Spleen (tissue), 11 donors: ENCODE results near the gene SLC13A3. TPM values are rescaled to one million over a fixed set of nuclear protein-coding genes. Genes with fewer than 3 reads are reported as not detected.

ENCODE experiments used
- DNase-seq: peaks from one replicate; pipeline ENCODE4 v3.0.0-alpha.2; 2020
- H3K27ac ChIP-seq, 8 donors: fragments of 200-600 bp; sonication (generic) in 7 of 8; 1 replicate in 4 of 8; 2 replicates in 4 of 8; pipeline versions ENCODE4 v1.5.0 to v1.8.0; 2016 to 2021; ENCODE audit warnings: inconsistent platforms in 4 of 8, mild to moderate bottlenecking in 4 of 8, moderate library complexity in 1 of 8
- H3K27me3 ChIP-seq, 7 donors: fragments of 200-600 bp; sonication (generic) in 6 of 7; replicated peaks in 1 of 7; 1 replicate in 4 of 7; 2 replicates in 3 of 7; pipeline versions ENCODE4 v1.5.0 to v1.8.0; 2016 to 2021; ENCODE audit warnings: inconsistent platforms in 3 of 7, mild to moderate bottlenecking in 1 of 7
- H3K36me3 ChIP-seq, 6 donors: fragments of 200-600 bp; sonication (generic) in 5 of 6; 1 replicate in 4 of 6; 2 replicates in 2 of 6; pipeline versions ENCODE4 v1.5.0 to v1.8.0; 2016 to 2021; ENCODE audit warnings: inconsistent platforms in 2 of 6
- H3K4me1 ChIP-seq, 6 donors: fragments of 200-600 bp; sonication (generic) in 5 of 6; 1 replicate in 3 of 6; 2 replicates in 3 of 6; pipeline versions ENCODE4 v1.5.0 to v1.8.0; 2016 to 2021; ENCODE audit warnings: inconsistent platforms in 3 of 6
- H3K4me3 ChIP-seq, 8 donors: fragments of 200-600 bp; sonication (generic) in 7 of 8; 1 replicate in 4 of 8; 2 replicates in 4 of 8; pipeline versions ENCODE4 v1.5.0 to v1.8.0; 2016 to 2021; ENCODE audit warnings: inconsistent platforms in 4 of 8, mild to moderate bottlenecking in 4 of 8, moderate library complexity in 2 of 8
- H3K9me3 ChIP-seq, 8 donors: fragments of 200-600 bp; sonication (generic) in 7 of 8; 1 replicate in 4 of 8; 2 replicates in 4 of 8; pipeline versions ENCODE4 v1.5.0 to v1.8.0; 2016 to 2021; ENCODE audit warnings: inconsistent platforms in 4 of 8
- POLR2A ChIP-seq, 3 donors: fragments of 450-650 bp; IDR thresholded peaks; one replicate each; pipeline ENCODE4 v1.5.1; 2017; ENCODE audit warnings: antibody characterized with exemption in 3 of 3, mild to moderate bottlenecking in 1 of 3
- POLR2AphosphoS5 ChIP-seq, 3 donors: sonication (generic); formaldehyde crosslinking; IDR thresholded peaks; one replicate each; pipeline ENCODE4 v1.5.1; 2017; ENCODE audit warnings: antibody characterized with exemption in 3 of 3
- WGBS, 5 donors: extraction: QIAGEN DNeasy Blood & Tissue Kit in 3 of 5; methylation state at CpG; one replicate each; pipeline versions ENCODE4 v1.1.5 to v1.1.7; 2013 to 2018; 5-methylcytosine and 5-hydroxymethylcytosine counted together
- intact Hi-C: fragments of 100-400 bp; cut with DNase I; formaldehyde crosslinking; loops from one replicate; pipeline ENCODE4 v1.15.0; 2023; ENCODE audit warnings: low total_unique reads
- polyA plus RNA-seq, 3 donors: library from polyadenylated mRNA; stranded (reverse); fragments of 200-250 nt; gene quantifications; one replicate each; pipeline ENCODE4 v1.2.1, GENCODE V29; 2013
- total RNA-seq, 7 donors: library from RNA; depleted of rRNA in 3 of 7; stranded (reverse); fragments of >200 nt in 3 of 7; fragmentation: NEBNext Ultra II Directional in 4 of 7; extraction: Animal tissue kit (Norgen Biotek cat#: 25700) in 4 of 7; gene quantifications; one replicate each; pipeline versions ENCODE4 v1.1.0 to v1.2.1, GENCODE V29; 2016 to 2021
- TF ChIP-seq, protein P1 (sequence below), 11 experiments: fragments of 200-600 bp in 7 of 11; fragments of 450-650 bp in 4 of 11; sonication (generic) in 4 of 11; IDR thresholded peaks in 8 of 11; conservative IDR thresholded peaks in 3 of 11; 1 replicate in 7 of 11; 2 replicates in 4 of 11; pipeline versions ENCODE4 v1.4.0 to v1.8.0; 2016 to 2021; ENCODE audit warnings: antibody characterized with exemption in 11 of 11, inconsistent platforms in 4 of 11, mild to moderate bottlenecking in 1 of 11
- donor health status: healthy with polysubstance abuse.
- donor health status: DM: no; HTN: no; CAD: no; lungs with moderate emphysema.
- donor health status: DM: no; HTN: no; CAD: no.
- donor health status: Bipolar disorder and iron deficiency.
- donor health status: healthy.
- donor health status: DM: no; HTN: no; CAD: no.
- donor health status: DM: yes; HTN: yes; CAD: no.

Gene SLC13A3
- total and polyA plus RNA-seq, 10 donors, result 0.16 to 1.7 (median 0.44) TPM; not detected in 1

DNA sequence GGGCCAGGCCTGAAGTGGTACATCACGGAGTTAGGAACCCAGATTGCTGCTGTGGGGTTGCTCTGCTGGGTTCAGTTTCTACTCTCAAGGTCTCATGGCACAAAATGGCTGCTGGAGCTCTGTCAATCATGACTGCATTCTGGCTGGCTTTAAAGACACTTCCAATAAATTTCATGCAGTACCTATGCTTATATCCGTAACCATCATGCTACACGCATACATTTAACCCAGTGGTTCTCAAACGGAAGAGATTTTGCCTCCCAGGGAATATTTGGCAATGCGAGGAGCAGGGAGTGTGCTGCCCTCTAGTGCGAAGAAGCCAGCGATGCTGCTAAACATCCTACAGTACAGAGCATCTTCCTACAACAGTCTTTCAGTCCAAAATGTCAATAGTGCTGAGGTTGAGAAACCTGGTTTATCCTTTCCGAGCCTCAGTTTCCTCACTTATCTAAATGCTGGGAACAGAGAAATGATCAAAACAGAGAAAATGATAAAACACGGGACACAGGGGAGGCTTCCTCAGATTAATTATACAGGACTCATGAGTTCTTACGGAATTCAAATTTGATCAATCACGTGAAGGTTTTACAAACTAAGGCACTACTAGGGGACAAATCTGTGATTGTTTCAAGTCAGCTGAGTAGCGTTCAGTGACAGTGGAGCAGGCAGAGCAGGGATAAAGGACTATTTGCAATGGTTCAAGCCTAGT, 48.5 kb upstream of the SLC13A3 start:
- peaks cover 0 to 41% (median 0%) of the 10 kb centered on the region in 7 donors for H3K27me3 ChIP-seq
- H3K4me1 ChIP-seq, result no peaks in the 10 kb centered on the region
- no peak overlapping the region for H3K4me3 ChIP-seq
- no peaks in the 10 kb centered on the region for H3K36me3 ChIP-seq
- intact Hi-C loops, result no loop called here
- no peak overlapping the region for H3K27ac ChIP-seq
- no peak for TF ChIP-seq POLR2AphosphoS5 (IDR thresholded peaks at IDR 0.05)
- TF ChIP-seq, protein P1, sequence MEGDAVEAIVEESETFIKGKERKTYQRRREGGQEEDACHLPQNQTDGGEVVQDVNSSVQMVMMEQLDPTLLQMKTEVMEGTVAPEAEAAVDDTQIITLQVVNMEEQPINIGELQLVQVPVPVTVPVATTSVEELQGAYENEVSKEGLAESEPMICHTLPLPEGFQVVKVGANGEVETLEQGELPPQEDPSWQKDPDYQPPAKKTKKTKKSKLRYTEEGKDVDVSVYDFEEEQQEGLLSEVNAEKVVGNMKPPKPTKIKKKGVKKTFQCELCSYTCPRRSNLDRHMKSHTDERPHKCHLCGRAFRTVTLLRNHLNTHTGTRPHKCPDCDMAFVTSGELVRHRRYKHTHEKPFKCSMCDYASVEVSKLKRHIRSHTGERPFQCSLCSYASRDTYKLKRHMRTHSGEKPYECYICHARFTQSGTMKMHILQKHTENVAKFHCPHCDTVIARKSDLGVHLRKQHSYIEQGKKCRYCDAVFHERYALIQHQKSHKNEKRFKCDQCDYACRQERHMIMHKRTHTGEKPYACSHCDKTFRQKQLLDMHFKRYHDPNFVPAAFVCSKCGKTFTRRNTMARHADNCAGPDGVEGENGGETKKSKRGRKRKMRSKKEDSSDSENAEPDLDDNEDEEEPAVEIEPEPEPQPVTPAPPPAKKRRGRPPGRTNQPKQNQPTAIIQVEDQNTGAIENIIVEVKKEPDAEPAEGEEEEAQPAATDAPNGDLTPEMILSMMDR (IDR thresholded peaks at IDR 0.05 in 8 of 11, conservative IDR thresholded peaks at IDR 0.05 in 3 of 11), result peak in 6 of 11 experiments; percentile 19 to 46 (median 34)
- no peak for DNase-seq
- H3K9me3 ChIP-seq, result peaks cover 0 to 5% (median 0%) of the 10 kb centered on the region in 8 donors
- WGBS, 5 donors, result 54 to 63% (median 56%) methylated on average over 12 of the region's 12 CpGs

DNA sequence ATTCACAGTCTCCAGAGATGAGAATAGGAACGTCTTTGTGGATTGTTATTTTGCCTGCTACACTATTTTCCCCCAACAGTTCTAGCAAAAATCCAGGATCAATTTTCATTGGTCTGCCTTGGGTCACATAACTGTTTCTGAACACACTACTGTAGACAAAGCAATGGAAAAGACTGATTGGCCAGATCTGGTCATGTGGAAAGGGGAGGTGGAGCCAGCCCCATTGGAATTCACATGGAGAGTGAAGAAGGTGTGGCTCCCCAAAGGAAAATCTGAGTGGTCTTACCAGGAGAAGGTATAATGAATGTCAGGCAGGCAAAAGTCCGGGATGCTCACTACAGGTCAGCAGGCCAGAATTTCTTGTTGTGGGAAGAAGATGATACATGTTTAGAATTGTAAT, 47.5 kb upstream of the SLC13A3 start:
- intact Hi-C loops, result no loop called here

DNA sequence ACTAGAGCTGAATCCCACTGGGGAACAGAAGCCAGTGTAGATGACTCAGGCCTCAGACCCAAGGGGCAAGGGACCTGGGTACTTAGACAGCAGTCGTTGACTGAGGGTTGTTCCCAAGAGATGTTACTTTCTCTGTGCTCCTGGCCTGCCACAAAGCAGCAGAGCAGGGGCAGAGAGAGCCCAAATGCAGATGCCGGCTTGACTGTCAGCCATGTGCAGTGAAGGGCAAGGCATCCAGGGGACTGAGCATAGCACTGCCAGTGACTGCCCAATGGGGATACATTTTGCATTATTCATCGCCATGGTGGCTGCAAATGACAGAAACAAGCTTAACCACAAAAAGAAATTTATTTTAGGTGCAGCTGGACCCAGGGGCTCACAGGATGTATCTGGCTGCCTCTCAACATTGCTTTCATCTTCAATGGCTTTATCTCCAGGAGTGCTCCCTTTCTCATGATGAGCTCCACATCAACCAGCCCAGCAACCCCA, 45.6 kb upstream of the SLC13A3 start:
- Histone ChIP-seq H3K9me3 (peaks cover 0 to 5% (median 0%) of the 10 kb centered on the region in 8 donors), H3K4me1 (no peaks in the 10 kb centered on the region), H3K27me3 (peaks cover 0 to 23% (median 0%) of the 10 kb centered on the region in 7 donors), H3K36me3 (no peaks in the 10 kb centered on the region), H3K27ac (no peak overlapping the region), H3K4me3 (no peak overlapping the region)
- intact Hi-C loops, result no loop called here
- WGBS, 5 donors, result 58 to 73% (median 61%) methylated on average over 3 of the region's 3 CpGs
- TF ChIP-seq POLR2A (IDR thresholded peaks at IDR 0.05) (no peak), POLR2AphosphoS5 (IDR thresholded peaks at IDR 0.05) (no peak)
- TF ChIP-seq, protein P1 (IDR thresholded peaks at IDR 0.05 in 8 of 11, conservative IDR thresholded peaks at IDR 0.05 in 3 of 11), result no peak
- no peak for DNase-seq

More for the DNA sequence above, 47.5 kb upstream of the SLC13A3 start:
- DNase-seq, result no peak
- Histone ChIP-seq H3K27ac (no peak overlapping the region), H3K27me3 (peaks cover 0 to 34% (median 0%) of the 10 kb centered on the region in 7 donors), H3K4me3 (no peak overlapping the region), H3K4me1 (no peaks in the 10 kb centered on the region), H3K9me3 (peaks cover 0 to 5% (median 0%) of the 10 kb centered on the region in 8 donors), H3K36me3 (no peaks in the 10 kb centered on the region)
- TF ChIP-seq, protein P1 (IDR thresholded peaks at IDR 0.05 in 8 of 11, conservative IDR thresholded peaks at IDR 0.05 in 3 of 11), result no peak
- TF ChIP-seq POLR2A (IDR thresholded peaks at IDR 0.05) (no peak), POLR2AphosphoS5 (IDR thresholded peaks at IDR 0.05) (no peak)
- WGBS, 5 donors, result 83 to 94% (median 87%) methylated on average over 2 of the region's 2 CpGs

DNA sequence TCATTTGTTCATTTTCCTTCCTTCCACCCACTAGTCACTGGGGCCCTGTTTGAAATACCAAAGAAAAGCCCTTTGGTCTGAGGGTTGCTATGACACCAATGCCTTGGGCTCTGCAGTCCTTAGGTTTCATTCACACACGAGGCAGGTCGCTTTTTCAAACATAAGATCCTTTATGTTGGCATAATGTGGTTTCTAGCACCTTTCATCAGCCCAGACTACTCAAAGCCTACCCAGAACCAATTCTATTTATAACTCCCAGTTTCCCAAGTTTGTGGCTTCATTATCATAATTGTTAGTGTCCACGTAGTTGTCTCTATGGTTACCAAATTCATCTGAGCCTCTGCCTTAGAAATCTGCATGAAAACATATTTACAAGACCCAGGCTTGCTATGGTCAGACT, 44.6 kb upstream of the SLC13A3 start:
- DNase-seq, result no peak
- H3K27me3 ChIP-seq, result peaks cover 0 to 23% (median 0%) of the 10 kb centered on the region in 7 donors
- H3K4me3 ChIP-seq, result no peak overlapping the region
- WGBS, 5 donors, result 31 to 70% (median 42%) methylated on average over 3 of the region's 3 CpGs
- H3K36me3 ChIP-seq, result no peaks in the 10 kb centered on the region
- H3K27ac ChIP-seq, result no peak overlapping the region
- TF ChIP-seq POLR2AphosphoS5 (IDR thresholded peaks at IDR 0.05) (no peak), POLR2A (IDR thresholded peaks at IDR 0.05) (no peak)
- H3K4me1 ChIP-seq, result no peaks in the 10 kb centered on the region
- intact Hi-C loops, result no loop called here
- peaks cover 0 to 5% (median 0%) of the 10 kb centered on the region in 8 donors for H3K9me3 ChIP-seq
